ENCODE data around the gene KANK2. TPM values are rescaled to one million over a fixed set of nuclear protein-coding genes. Genes with fewer than 3 reads are reported as not detected.

The KANK2 gene
- total and polyA plus RNA-seq, 10 of the 15 experiments (the other 5 are each of a cell fraction or from before 2014, with no cell fraction given), result 4.9 to 33.0 (median 21.0) TPM

DNA sequence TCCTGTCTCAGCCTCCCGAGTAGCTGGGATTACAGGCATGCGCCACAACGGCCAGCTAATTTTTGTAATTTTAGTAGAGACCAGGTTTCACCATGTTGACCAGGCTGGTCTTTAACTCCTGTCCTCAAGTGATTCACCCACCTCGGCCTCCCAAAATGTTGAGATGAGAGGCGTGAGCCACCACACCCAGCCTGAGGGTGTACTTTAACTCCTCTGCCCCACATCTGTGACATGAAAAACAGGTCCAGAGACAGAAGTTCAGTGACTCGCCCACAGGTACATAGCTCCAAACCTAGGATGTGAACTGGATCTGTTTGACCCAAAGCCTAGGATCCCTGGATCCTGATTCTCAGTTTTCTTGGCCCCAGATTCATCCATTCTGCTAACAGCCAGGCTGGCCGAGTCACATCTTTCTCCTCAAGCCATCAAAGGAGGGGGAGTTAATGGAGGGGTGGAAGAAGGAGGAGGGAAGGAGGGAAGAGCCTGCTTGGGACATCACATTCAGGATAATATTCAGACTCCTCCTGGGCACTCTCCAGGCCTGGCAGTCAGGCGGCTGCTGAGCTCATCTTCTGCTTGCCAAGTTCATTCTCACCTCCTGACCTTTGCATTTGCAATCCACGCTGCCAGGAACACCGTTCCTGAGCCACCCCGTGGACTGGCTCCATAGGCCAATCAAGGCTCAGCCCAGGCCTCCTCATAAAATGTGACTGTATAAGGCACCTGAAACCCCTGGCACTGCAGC is 44.9 kb downstream of the KANK2 start:
- in situ Hi-C loops (cut with MboI) (no loop called here), intact Hi-C loops (cut with micrococcal nuclease; ENCODE audit: unreplicated experiment) (no loop called here)
- Histone ChIP-seq H2AFZ (ENCODE audit: control insufficient read depth, low read depth, low read length) (no peak overlapping the region; the same call in 1 of the 2 replicates), H3K9ac (ENCODE audit: control insufficient read depth, insufficient read depth, low read length) (no peak overlapping the region), H3K27me3 (replicated peaks in 1 of 2; ENCODE audit: control insufficient read depth in 2 of 2, insufficient read depth in 2 of 2, low read length in 1 of 2) (no peaks in the 10 kb centered on the region), H3K4me3 (no peak overlapping the region), H3K27ac (ENCODE audit: control insufficient read depth, insufficient read depth) (no peak overlapping the region), H3K79me2 (ENCODE audit: control insufficient read depth, insufficient read depth, low read length) (peaks cover 26% of the 10 kb centered on the region), H3K36me3 (ENCODE audit: control insufficient read depth in 2 of 2, insufficient read depth in 2 of 2, low read length in 1 of 2) (peaks cover 0 to 1% of the 10 kb centered on the region in 2 experiments; a peak in 1 of 4 replicates), H3K4me2 (ENCODE audit: control insufficient read depth, insufficient read depth) (no peak overlapping the region), H3K9me3 (replicated peaks; ENCODE audit: control insufficient read depth, insufficient read depth, low read length) (no peaks in the 10 kb centered on the region), H3K4me1 (ENCODE audit: control insufficient read depth, insufficient read depth, low read length) (no peaks in the 10 kb centered on the region; the same call in 1 of the 2 replicates), H4K20me1 (ENCODE audit: control insufficient read depth, insufficient read depth) (no peaks in the 10 kb centered on the region)
- BruUV-seq (replicated peaks), result TSS peak; percentile 62
- ChIA-PET SMC1A (ENCODE audit: uncharacterized antibody, unreplicated experiment) (interaction anchor here (0.8 kb wide), 1 partner anchor 189 kb away, joined by 3 read pairs; no protein-coding TSS in a partner anchor), CTCF (no interaction called here), RAD21 (ENCODE audit: unreplicated experiment) (interaction anchor here (0.9 kb wide), 1 partner anchor 15 kb away, joined by 3 read pairs; no protein-coding TSS in a partner anchor), POLR2A (no interaction called here)
- no peak for FAIRE-seq
- ATAC-seq, result no peak
- 96% methylated on average over 11 of the region's 11 CpGs for WGBS (ENCODE audit: insufficient coverage, insufficient replicate concordance, low lambda C conversion rate, missing lambda C conversion rate)
- DNase-seq (ENCODE audit: low read depth, low spot score), result no peak
- TF ChIP-seq USF1 (IDR thresholded peaks at IDR 0.05; ENCODE audit: borderline replicate concordance, extremely low read length, insufficient read depth, low read depth, low read length) (no peak), EED (IDR thresholded peaks at IDR 0.05; ENCODE audit: low read depth) (no peak), SREBF2 (IDR thresholded peaks at IDR 0.05; ENCODE audit: low read length) (no peak), POU2F2 (IDR thresholded peaks at IDR 0.05; ENCODE audit: borderline replicate concordance, low read depth, low read length) (no peak), NR2C1 (IDR thresholded peaks at IDR 0.05) (no peak), ZBTB11 (CRISPR knock-in tag; IDR thresholded peaks at IDR 0.05) (no peak), BCL3 (IDR thresholded peaks at IDR 0.05; ENCODE audit: borderline replicate concordance, insufficient read depth, low read depth, low read length, poor library complexity, severe bottlenecking) (no peak), CHD4 (IDR thresholded peaks at IDR 0.05) (no peak), SKIL (IDR thresholded peaks at IDR 0.05; ENCODE audit: low read depth, poor library complexity, severe bottlenecking) (no peak), NRF1 (conservative IDR thresholded peaks at IDR 0.05; ENCODE audit: low read depth, low read length) (no peak), CHD1 (IDR thresholded peaks at IDR 0.05; ENCODE audit: low read depth, low read length) (no peak), FOS (IDR thresholded peaks at IDR 0.05; ENCODE audit: borderline replicate concordance, extremely low read depth, insufficient read length) (no peak), TCF3 (IDR thresholded peaks at IDR 0.05; ENCODE audit: borderline replicate concordance, insufficient read depth, low read depth, low read length) (no peak)

Measured in GM12878 (cell line).